ENCODE data around the gene ACO2. TPM values are rescaled to one million over a fixed set of nuclear protein-coding genes. Genes with fewer than 3 reads are reported as not detected.

ACO2 gene
- polyA plus RNA-seq, 1 donor = 117 TPM

DNA sequence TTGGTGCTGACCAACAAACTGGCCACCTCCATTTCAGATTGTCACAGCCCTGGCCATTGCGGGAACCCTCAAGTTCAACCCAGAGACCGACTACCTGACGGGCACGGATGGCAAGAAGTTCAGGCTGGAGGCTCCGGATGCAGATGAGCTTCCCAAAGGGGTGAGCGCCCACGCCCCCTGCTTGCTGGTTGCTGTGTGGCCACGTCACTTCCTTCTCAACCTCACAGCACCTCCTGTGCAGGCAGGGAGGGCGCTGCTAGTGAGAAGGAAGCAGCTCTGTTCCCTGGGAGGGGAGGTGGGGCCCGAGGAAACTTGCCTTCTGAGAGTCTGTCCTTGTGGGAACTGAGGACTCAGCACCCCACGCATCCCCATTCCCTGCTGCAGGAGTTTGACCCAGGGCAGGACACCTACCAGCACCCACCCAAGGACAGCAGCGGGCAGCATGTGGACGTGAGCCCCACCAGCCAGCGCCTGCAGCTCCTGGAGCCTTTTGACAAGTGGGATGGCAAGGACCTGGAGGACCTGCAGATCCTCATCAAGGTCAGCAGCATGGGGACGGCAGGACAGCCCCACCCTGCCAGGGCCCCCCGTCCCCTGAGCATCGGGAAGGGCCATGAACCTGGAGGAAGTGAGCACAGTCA lies 56.0 kb downstream of the ACO2 start:
- DNase-seq = no peak

DNA sequence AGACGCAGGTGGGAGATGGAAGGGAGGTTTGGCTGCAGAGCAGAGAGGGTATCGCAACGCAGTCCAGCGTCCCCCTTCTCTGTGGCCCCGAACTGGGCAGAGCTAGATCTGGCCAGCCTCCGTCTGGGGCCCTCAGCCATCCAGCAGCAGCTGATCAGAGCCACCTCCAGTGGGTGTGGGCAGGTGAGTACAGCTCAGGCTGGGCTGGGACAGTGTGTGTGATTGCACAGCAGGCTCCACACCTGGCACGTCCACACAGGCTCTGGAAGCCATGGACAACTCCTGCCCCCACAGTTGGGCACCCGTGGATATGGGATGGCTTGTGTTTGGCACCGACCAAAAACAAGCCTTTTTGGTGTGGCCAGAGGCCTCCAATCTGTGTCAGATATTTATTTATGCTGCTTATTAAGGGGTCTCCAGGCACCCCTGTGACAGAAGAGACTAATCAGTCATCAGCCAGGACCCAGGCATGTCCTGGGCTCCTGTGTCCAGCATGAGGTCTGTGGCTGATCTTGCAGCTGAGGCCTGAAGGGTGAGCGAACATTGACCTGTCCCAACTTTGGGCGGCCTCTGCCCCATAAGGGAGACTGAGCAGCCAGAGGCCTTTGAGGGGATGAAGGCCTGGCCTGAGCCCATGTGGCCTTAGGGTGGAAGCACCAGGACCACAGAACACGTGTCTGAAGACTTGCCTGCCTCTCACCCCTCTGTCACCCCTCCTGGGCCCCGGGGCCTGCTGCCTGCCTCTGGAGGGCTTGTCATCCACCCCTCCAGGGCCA lies 56.7 kb downstream of the ACO2 start:
- no peak for DNase-seq

DNA sequence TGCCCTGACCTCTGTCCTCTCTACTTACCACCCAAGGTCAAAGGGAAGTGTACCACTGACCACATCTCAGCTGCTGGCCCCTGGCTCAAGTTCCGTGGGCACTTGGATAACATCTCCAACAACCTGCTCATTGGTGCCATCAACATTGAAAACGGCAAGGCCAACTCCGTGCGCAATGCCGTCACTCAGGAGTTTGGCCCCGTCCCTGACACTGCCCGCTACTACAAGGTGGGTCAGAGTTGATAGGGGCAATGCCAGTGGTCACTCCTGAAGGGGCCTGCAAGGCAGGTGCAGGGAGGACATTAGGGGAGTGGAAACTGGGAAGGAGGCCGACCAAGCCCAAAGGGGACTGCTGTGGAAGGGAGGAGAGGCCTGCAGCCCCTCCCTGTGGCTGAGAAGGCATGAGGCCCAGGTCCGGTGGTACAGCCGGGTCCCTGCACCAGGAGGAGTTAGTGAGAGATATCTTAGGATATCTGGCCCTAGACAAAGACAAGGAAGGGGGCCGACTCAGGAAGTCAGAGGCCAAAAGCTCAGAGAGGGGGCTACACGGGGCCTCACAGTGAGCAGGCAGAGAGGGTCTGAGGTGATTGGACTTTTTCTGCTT lies 57.4 kb downstream of the ACO2 start:
- no peak for DNase-seq

DNA sequence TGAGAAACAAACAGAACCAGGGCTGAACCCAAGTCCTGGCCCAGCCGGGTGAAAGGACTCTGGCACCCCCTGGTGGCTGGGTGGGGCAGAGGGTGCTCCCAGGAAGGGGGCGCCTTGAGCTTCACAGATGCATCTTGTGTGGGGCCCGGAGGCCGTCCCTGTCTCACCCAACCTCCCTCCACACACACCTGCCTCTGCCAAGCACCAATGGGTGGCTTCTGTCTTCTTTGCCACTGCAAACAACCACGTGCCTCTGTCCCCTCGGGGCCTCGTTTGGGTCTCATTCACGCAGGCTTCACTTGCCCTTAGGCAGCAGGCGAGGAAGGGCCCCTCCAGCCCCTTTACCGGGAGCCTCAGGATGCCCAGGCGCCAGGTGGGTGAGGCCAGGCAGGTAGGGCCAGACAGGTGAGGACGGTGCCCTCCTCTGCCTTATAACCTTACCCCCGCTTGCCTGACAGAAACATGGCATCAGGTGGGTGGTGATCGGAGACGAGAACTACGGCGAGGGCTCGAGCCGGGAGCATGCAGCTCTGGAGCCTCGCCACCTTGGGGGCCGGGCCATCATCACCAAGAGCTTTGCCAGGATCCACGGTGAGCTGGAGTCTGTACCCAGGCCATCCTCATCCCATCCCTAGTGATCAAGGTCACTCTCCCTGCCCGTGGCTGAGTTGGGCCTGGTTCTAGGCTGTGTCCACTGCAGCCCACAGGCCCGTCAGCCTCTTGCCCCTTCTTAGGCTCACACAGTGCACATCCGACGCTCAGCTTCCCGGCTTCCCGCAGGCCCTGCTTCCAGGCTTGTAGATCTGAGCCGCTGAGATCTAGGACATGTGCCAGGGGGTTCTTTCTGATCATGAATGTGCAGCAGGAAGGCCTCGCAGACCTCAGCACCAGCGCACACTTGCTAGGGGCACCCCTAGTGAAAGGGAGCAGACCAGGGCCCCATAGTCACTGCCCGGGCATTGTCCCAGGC lies 58.2 kb downstream of the ACO2 start:
- no peak for DNase-seq

DNA sequence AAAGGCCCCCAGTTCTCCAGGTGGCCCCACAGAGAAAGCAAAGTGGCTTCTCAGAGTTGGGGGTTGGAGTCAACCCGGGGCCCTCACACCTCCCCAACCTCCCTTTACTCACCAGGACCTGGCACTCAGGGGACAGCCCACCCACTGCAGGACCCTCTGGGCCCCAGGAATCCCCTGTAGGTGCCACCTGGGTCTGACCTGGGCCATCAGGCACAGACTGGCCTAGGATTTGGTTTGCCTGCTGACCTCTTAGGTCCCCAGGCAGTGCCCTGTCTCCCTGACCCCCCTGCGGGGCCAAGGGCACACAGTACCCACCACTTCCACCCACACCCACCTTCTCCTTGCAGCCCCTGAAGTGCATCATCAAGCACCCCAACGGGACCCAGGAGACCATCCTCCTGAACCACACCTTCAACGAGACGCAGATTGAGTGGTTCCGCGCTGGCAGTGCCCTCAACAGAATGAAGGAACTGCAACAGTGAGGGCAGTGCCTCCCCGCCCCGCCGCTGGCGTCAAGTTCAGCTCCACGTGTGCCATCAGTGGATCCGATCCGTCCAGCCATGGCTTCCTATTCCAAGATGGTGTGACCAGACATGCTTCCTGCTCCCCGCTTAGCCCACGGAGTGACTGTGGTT lies 59.3 kb downstream of the ACO2 start:
- no peak for DNase-seq

DNA sequence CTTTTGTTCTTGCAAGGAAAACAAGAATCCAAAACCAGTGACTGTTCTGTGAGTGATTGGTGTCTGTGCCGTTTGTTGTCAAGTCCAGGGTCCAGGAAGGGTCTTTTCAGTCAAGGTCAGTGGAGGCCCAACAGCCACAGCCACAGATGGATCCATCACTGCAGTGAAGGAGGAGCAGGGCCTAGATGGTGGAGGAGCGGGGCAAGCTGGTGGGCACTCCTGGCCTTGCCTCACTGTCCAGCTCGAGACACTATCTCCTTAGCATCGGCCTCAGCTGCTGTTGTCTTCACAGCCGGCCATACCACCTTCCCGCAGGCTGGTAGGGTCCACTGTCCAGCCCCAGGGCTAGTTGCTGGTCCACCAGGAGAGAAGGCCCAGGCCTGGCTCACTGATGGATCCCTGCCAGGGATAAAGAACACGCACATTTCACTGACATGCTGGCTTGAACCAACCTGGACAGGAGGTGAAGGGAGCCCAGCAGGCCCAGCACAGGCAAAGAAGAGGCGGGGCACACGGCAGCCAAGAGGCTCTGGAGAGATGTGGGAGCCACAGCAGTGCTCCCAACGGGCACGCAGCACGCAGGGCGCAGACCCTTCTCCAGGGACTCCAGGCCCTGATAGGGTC lies 60.1 kb downstream of the ACO2 start:
- no peak for DNase-seq

DNA sequence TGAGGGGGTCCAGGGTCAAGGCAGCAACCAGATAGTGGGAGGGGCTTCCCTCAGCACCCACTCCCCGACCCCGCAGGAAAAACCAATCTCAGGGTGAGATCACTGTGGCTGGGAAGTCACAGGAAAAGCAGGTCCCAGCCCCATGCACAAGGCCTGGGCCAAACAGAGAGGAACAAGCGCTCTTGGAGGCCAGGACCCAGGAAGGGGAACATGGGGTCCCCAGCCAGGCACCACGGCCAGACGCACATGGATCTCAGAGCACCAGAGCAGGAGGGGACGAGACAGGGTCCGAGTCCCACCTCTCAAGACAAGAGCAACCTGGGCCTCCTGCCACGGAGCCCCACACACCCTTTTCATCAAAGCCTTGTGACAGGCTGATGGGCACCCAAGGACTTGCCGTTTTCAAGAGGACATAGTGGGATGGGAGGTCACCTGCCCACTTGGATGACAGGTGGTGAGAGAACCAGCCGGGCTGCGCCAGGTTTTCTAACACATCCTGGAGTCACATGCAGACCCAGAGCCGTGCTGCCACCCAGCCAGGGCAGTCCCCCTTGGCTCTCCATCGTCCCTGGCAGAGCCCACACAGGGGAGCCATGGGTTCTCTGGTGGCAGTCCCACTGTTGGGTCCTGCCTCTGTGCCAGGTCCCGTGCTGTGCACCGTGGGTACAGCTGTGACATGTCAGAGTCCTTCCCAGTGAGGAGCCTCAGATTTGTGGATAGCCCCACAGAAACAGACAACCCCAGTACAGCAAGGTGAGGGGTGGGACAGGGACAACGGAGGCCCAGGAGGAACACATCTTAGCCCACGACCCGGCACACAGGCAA lies 62.2 kb downstream of the ACO2 start:
- DNase-seq = no peak

DNA sequence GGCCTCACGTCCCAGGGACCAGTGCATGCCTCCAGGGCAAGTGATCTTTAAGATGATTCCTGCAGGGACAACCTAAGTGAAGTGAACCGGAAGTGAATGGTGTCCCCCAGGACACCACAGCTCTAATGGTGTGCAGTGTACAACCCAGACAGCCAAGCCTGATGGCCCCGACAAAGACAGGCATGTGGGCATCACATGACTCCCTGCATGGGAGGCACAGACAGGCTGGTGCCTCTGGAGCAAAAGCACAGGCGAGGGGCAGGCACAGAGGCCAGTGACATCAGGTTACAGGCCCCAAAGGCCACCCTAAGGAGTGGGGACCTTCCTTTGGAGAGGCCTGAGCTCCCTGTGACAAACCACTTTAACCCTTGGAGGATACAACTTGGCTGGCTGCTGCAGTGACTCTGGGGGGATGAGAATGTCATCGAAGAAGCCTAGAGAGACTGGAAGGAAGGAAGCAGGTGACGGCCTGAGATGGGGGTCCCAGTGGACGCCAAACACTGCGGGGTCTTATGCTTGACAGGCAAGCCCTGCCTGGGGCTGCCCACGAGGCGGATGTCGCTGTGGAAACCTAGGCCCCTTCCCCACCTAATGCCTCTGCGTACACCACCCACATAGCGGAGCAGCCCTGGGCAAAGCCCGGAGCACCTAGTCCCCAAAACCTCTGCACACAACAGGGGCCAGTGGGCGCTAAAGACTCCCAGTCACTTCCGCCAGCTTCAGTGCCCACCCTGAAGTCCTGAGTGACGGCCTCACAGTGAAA lies 63.0 kb downstream of the ACO2 start:
- no peak for DNase-seq

DNA sequence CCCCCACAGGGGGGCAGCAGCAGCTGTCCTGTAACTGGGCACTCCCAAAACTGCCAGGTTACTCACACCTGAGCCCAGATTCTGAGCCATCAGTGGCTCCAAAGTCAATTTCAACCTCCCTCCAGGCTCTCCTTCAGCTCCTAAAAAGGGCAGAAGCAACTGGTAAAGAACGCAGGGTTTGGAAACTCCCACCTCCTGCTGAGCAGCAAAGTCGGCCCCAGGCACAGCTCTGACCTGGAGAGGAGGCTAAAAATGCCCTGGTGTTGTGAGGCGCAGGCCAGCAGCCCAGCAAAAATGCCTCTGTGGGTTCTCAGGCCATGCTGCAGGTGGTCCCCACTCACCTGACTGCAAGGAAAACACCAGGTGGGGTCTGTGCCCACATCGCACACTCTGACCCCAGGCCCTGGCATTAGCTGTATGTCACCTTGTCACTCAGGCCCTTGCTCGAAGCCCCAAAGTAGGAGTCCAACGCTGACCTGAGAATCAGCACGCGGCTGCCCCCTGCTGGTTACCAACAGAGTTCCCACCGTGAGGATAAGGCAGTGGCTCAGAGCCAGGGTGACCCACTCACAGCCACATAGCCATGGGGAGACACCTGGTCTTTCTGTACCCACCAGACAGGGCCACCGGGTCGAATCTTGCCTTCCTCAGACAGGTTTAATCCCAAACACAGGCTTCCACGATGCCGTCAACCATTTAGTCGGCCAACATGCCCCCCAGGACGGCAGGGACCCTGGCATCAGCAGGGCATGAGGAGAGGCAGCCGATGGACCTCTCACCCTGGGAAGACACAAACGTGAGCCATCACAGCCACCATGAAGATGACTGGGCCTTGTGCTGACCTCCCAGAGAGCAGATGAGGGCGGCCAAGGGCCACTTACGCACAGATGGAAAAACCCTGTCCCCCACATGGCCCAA lies 64.2 kb downstream of the ACO2 start:
- no peak for DNase-seq

DNA sequence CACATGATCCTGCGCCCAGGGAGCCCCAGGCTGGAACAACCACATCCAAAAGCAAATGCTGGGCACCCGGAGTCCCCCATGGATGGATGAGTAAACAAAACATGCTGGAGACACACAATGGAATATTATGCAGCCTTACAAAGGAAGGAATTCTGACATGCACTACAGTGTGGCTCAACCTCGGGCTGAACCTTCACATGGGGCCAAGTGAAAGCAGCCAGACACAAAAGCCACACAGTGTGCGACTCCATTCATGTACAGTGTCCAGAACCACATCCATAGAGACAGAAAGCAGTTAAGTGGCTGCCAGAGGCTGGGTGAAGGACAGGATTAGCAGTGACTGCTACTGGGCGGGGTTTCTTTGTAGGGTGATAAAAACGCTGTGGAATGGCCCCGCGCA lies 65.3 kb downstream of the ACO2 start:
- DNase-seq = no peak

DNA sequence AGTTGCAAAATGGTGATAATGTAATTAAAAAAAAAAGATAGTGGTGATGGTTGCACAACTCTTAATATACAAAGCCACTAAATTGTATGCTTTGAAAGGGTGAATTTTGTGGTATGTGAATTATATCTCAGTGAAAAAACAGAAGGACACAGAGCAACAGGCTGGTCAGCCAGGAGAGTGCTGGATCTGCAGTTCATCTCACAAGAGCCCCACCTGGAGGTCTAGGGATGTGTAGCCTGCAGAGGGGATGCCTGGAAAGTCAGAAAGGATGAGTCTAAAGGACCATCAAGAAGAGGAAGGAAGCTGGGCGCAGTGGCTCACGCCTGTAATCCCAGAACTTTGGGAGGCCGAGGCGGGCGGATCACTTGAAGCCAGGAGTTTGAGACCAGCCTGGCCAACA lies 66.3 kb downstream of the ACO2 start:
- no peak for DNase-seq

DNA sequence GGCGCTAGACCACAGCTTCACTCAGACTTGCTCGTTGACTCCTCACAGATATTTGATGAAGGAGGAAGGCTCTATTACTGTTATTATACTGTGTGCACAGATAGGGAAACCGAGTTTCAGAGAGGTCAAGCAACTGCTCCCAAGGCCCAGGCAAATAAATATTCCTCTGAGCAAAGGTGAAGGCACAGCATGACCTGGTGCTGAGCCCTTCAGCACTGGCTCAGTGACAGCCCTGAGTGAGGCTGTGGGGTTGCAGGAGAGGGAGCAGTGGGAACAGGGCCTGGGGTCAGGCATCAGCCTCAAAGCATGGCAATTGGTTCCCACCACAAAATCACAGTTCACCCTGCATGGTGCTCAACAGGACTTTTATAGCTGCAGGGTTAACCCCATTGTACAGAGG lies 68.3 kb downstream of the ACO2 start:
- DNase-seq = no peak

DNA sequence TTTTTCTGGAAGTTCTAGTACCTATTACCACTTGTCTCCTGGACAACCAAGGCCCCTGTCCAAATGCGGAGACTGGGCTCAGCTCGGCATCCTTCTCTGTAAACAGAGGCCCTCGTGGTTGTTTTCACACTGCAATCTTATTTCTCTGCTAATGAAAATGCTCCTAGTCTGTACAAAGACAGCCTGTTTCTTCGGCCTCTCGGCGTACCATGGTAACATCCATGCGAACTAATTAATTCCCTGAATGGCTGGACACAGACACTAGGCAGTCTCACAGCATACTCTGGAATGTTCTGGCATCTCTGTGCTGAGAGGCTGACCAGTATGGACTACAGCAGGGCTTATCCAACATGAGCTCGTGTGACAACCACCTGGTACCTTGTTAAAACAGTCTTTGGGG lies 69.7 kb downstream of the ACO2 start:
- no peak for DNase-seq

DNA sequence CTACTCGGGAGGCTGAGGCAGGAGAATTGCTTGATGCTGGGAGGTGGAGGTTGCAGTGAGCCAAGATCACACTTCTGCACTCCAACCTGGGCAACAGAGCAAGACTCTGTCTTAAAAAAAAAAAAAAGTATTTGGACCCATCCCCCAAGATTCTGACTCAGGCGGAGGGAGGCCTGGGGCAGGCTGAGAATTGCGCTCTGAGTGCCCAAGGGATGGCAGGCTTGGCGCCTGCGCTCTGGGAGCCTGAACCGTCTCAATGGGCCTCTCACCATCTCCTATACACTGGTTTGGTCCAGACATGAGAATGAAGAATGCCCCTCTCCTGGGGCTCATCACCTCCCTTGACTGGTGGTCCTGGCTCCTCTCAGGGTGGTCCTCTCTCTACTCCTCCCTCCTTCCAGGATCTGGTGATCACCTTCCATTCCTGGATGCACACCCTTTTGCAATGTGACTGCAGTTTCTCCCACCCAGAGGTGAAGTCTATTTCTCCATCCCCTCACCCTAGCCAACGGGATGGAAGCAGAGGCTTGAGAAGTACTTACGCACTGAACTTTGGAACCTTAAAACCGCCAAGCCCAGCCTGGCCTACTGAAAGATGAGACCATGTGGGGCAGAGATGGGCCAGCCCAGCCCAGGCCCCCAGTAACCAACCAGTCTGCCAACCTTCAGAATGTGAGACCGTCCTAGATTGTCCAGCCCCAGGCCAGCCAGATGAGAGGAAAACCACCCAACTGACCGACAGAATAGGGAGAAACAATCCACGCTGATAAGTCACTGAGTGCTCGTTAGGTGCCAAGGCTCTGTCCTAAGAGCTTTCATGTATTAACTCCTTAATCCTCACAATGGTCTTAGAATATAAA lies 70.5 kb downstream of the ACO2 start:
- no peak for DNase-seq

DNA sequence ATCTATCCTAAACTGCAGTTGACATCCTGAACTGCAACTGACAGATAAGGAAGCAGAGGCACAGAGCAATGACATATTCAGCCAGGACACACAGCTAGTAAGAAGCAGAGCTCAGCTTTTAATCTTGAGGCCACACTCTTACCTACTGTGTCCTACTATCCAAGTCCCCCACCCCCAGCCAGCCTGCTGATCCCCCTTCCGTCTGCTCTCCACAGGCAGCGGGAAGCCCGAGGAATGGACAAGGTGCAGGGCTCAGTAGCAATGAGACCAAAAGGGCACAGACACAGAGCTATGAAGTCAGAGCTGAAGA lies 71.0 kb downstream of the ACO2 start:
- no peak for DNase-seq

DNA sequence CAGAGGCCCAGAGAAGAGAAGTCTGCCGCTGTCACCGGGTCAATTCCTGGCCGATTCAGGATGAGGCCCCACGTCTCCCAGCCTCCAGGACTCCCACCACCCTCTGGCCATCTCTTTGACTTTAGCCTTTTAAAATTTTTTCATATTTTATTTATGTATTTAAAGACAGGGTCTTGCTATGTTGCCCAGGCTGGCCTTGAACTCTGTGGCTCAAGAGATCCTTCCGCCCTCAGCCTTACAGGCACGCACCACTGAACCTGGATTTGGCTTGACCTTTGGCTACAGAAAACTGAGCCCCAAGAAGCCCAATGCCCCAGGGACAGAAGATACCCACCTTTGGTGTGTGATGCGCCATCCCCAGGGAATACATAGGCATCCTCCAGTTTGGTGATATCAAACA lies 71.4 kb downstream of the ACO2 start:
- no peak for DNase-seq

DNA sequence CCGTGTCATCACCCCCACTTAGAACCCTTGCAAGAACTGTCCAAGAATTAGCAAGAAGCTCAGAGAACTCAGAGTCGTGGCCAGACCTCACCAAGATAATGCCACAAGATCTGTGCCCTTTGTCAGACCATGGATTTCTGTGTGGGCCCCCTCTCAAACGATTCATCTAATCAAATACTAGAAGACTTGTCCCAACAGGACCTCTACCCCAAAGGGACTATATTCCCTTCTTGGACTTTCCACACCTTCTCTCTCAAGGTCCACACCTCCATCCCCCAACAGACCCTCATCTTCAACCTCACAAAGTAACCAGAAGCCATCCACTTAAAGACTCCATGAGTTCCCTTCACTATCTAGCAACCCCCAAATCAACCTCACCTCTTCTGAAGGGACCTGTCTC lies 72.6 kb downstream of the ACO2 start:
- no peak for DNase-seq

DNA sequence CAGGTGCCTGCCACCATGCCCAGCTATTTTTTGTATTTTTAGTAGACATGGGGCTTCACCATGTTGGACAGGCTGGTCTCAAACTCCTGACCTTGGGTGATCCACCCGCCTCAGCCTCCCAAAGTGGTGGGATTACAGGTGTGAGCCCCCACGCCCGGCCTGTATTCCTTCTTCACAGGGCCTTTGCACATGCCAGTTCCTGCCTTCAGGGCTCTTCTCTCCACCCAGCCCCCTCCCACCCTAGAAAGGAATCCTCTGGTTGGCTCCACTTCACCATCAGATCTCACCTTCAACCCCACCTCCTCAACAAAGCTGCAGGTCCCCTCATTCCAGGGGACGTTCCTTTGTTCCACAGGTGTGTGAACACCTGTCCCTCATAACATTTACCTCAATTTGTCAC lies 73.3 kb downstream of the ACO2 start:
- no peak for DNase-seq

Data from hindlimb muscle (tissue), 1 donor.